ENCODE measurements around the gene ZNF77. TPM values are rescaled to one million over a fixed set of nuclear protein-coding genes. Genes with fewer than 3 reads are reported as not detected.

ZNF77 gene
- total RNA-seq, 3 donors from 2014 or later (not counting 1 experiment from before 2014, with no cell fraction given), result 6.0 to 9.2 (median 6.8) TPM

GRCh38 chr19:2963122-2963521, 18.4 kb upstream of the ZNF77 start:
- intact Hi-C loops (cut with micrococcal nuclease), result no loop called here
- H3K4me1 Mint-ChIP-seq, result no peaks in the 10 kb centered on the region
- H3K27ac Mint-ChIP-seq, result no peak overlapping the region
- no peaks in the 10 kb centered on the region for H3K36me3 Mint-ChIP-seq
- no peaks in the 10 kb centered on the region for H3K27me3 ChIP-seq (ENCODE audit: control insufficient read depth, insufficient read depth, low read length)
- H3K27ac ChIP-seq (ENCODE audit: low read length), result no peak overlapping the region
- no peak overlapping the region for H3K4me3 ChIP-seq (ENCODE audit: low read length)
- 87% methylated on average over 4 of the region's 5 CpGs for WGBS (ENCODE audit: insufficient coverage)
- no peak for TF ChIP-seq CTCF (IDR thresholded peaks at IDR 0.05)
- H3K9me3 Mint-ChIP-seq, result no peaks in the 10 kb centered on the region
- no peak for DNase-seq
- H3K4me3 Mint-ChIP-seq, result no peak overlapping the region
- no peaks in the 10 kb centered on the region for H3K9me3 ChIP-seq (ENCODE audit: control insufficient read depth, insufficient read depth, low read length)
- no peak for ATAC-seq
- H3K4me1 ChIP-seq (ENCODE audit: control insufficient read depth, insufficient read depth, low read length), result peaks cover 9% of the 10 kb centered on the region
- no peaks in the 10 kb centered on the region for H3K36me3 ChIP-seq (ENCODE audit: control insufficient read depth, insufficient read depth, low read length)
- no peaks in the 10 kb centered on the region for H3K27me3 Mint-ChIP-seq (ENCODE audit: low read depth in 2 of 2)

- Mint-ChIP-seq H3K27me3 (ENCODE audit: low read depth in 2 of 2) (no peaks in the 10 kb centered on the region), H3K4me1 (no peaks in the 10 kb centered on the region), H3K4me3 (no peak overlapping the region), H3K9me3 (no peaks in the 10 kb centered on the region), H3K36me3 (no peaks in the 10 kb centered on the region), H3K27ac (peak overlapping the region; percentile 67 to 78)
- H3K27ac ChIP-seq (ENCODE audit: low read length), result no peak overlapping the region
- no peaks in the 10 kb centered on the region for H3K27me3 ChIP-seq (ENCODE audit: control insufficient read depth, insufficient read depth, low read length)
- no peaks in the 10 kb centered on the region for H3K36me3 ChIP-seq (ENCODE audit: control insufficient read depth, insufficient read depth, low read length)
- H3K4me1 ChIP-seq (ENCODE audit: control insufficient read depth, insufficient read depth, low read length), result peaks cover 9% of the 10 kb centered on the region
- intact Hi-C loops (cut with micrococcal nuclease), result loop anchor here (1.0 kb wide), 3 partner anchors 142 to 201 kb away; no protein-coding TSS in a partner anchor
- no peaks in the 10 kb centered on the region for H3K9me3 ChIP-seq (ENCODE audit: control insufficient read depth, insufficient read depth, low read length)
- no peak overlapping the region for H3K4me3 ChIP-seq (ENCODE audit: low read length)
- peak; percentile 79 for TF ChIP-seq CTCF (IDR thresholded peaks at IDR 0.05)
- ATAC-seq (peak; percentile 87 to 99 (median 95)), DNase-seq (peak; percentile 28 to 93)
- WGBS (ENCODE audit: insufficient coverage), result 41% methylated on average over 17 of the region's 17 CpGs
These were observed 17.4 kb upstream of the ZNF77 start for GRCh38 chr19:2962018-2962670.

GRCh38 chr19:2960120-2960519, 15.3 kb upstream of the ZNF77 start:
- TF ChIP-seq CTCF (IDR thresholded peaks at IDR 0.05), result no peak
- WGBS (ENCODE audit: insufficient coverage), result 93% methylated on average over 12 of the region's 12 CpGs
- H3K9me3 ChIP-seq (ENCODE audit: control insufficient read depth, insufficient read depth, low read length), result no peaks in the 10 kb centered on the region
- Mint-ChIP-seq H3K27ac (no peak overlapping the region), H3K27me3 (ENCODE audit: low read depth in 2 of 2) (no peaks in the 10 kb centered on the region), H3K4me3 (no peak overlapping the region), H3K4me1 (no peaks in the 10 kb centered on the region), H3K9me3 (no peaks in the 10 kb centered on the region), H3K36me3 (no peaks in the 10 kb centered on the region)
- H3K27ac ChIP-seq (ENCODE audit: low read length), result no peak overlapping the region
- no peaks in the 10 kb centered on the region for H3K27me3 ChIP-seq (ENCODE audit: control insufficient read depth, insufficient read depth, low read length)
- DNase-seq (no peak), ATAC-seq (no peak)
- H3K4me1 ChIP-seq (ENCODE audit: control insufficient read depth, insufficient read depth, low read length), result peaks cover 5% of the 10 kb centered on the region
- no peaks in the 10 kb centered on the region for H3K36me3 ChIP-seq (ENCODE audit: control insufficient read depth, insufficient read depth, low read length)
- H3K4me3 ChIP-seq (ENCODE audit: low read length), result no peak overlapping the region
- intact Hi-C loops (cut with micrococcal nuclease), result no loop called here

- Histone ChIP-seq H3K9me3 (ENCODE audit: control insufficient read depth, insufficient read depth, low read length) (no peaks in the 10 kb centered on the region), H3K36me3 (ENCODE audit: control insufficient read depth, insufficient read depth, low read length) (no peaks in the 10 kb centered on the region), H3K4me3 (ENCODE audit: low read length) (no peak overlapping the region), H3K4me1 (ENCODE audit: control insufficient read depth, insufficient read depth, low read length) (peaks cover 1% of the 10 kb centered on the region), H3K27me3 (ENCODE audit: control insufficient read depth, insufficient read depth, low read length) (no peaks in the 10 kb centered on the region), H3K27ac (ENCODE audit: low read length) (no peak overlapping the region)
- Mint-ChIP-seq H3K27me3 (ENCODE audit: low read depth in 2 of 2) (no peaks in the 10 kb centered on the region), H3K27ac (no peak overlapping the region), H3K4me1 (no peaks in the 10 kb centered on the region), H3K36me3 (no peaks in the 10 kb centered on the region), H3K4me3 (no peak overlapping the region), H3K9me3 (no peaks in the 10 kb centered on the region)
- DNase-seq (no peak), ATAC-seq (no peak)
- WGBS (ENCODE audit: insufficient coverage), result 100% methylated on average over 4 of the region's 5 CpGs
- TF ChIP-seq CTCF (IDR thresholded peaks at IDR 0.05), result no peak
- intact Hi-C loops (cut with micrococcal nuclease), result loop anchor here (10.0 kb wide), 1 partner anchor 228 kb away; the partner anchor contains the start of gene NCLN
These were observed 12.4 kb upstream of the ZNF77 start for GRCh38 chr19:2957160-2957559.
